Erythroblast (primary cell): ENCODE measurements around the gene ADARB2.

ENCODE experiments used
- GATA1 ChIP-seq: IDR thresholded peaks from 2 replicates; pipeline ENCODE4 v1.6.1; 2011; ENCODE audit warnings: low read depth, mild to moderate bottlenecking, control low read depth, low read length, moderate library complexity
- POLR2A ChIP-seq: IDR thresholded peaks from 2 replicates; pipeline ENCODE4 v1.6.1; 2011; ENCODE audit warnings: mild to moderate bottlenecking, low read length

DNA sequence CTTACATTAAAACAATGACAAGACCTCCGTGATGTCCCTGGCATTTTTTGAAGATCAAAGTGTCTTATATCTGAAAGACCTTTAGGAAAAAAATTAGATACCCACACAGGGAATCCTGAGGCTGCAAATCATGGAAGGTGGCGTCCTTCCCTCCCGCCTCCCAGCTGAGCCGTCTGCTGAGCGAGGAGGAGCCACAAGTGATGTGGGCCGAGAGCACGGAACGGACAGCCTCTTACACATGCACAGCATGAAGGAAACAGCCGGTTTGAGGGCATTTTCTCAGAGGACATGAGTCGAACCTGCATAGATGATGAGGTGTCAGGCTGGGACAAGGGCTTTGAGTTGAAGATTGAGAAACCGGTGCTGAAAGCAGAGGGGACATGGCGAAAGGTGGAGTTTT, 163.3 kb downstream of the ADARB2 start:
- TF ChIP-seq POLR2A, result no peak
- TF ChIP-seq GATA1, result no peak
